Right lobe of liver (tissue), 6 donors: ENCODE measurements around the gene CCDC6. TPM values are rescaled to one million over a fixed set of nuclear protein-coding genes. Genes with fewer than 3 reads are reported as not detected.

ENCODE experiments used
- ATAC-seq, 4 donors: fragments of 200-7000 bp; cut with Tn5 transposase; one replicate each; pipeline ENCODE4 v1.9.1; 2020; ENCODE audit warnings: mild to moderate bottlenecking in 4 of 4, moderate library complexity in 4 of 4
- DNase-seq, 3 donors: peaks; one replicate each; pipeline ENCODE4 v3.0.0-alpha.2; 2020
- H3K27ac ChIP-seq, 3 donors: fragments of 200-600 bp; one replicate each; pipeline ENCODE4 v1.8.0; 2022
- H3K27me3 ChIP-seq, 2 donors: fragments of 200-600 bp; one replicate each; pipeline ENCODE4 v1.8.0; 2022
- H3K36me3 ChIP-seq, 4 donors: fragments of 200-600 bp; sonication (generic) in 1 of 4; one replicate each; pipeline versions ENCODE4 v1.5.1 to v1.8.0; 2017 to 2022; ENCODE audit warnings: control low read depth in 1 of 4
- H3K4me1 ChIP-seq, 4 donors: fragments of 200-600 bp; sonication (generic) in 1 of 4; one replicate each; pipeline versions ENCODE4 v1.5.1 to v1.8.0; 2017 to 2022; ENCODE audit warnings: control low read depth in 1 of 4
- H3K4me3 ChIP-seq, 3 donors: fragments of 200-600 bp; one replicate each; pipeline ENCODE4 v1.8.0; 2022
- H3K9me3 ChIP-seq, 4 donors: fragments of 200-600 bp; sonication (generic) in 1 of 4; one replicate each; pipeline versions ENCODE4 v1.5.1 to v1.8.0; 2017 to 2022; ENCODE audit warnings: control low read depth in 1 of 4
- POLR2A ChIP-seq: fragments of 450-650 bp; IDR thresholded peaks from one replicate; pipeline ENCODE4 v1.6.1; 2017; ENCODE audit warnings: antibody characterized with exemption, mild to moderate bottlenecking
- WGBS: methylation state at CpG from one replicate; pipeline ENCODE4 v1.1.6; 2018; ENCODE audit warnings: low coverage, low lambda C conversion rate; ENCODE audit not compliant: insufficient coverage; ENCODE audit errors: missing lambda C conversion rate; 5-methylcytosine and 5-hydroxymethylcytosine counted together
- intact Hi-C, 2 donors: fragments of 100-400 bp; cut with DNase I; formaldehyde crosslinking; loops; one replicate each; pipeline versions ENCODE4 v1.11.2 to v1.14.1; 2022
- total RNA-seq, 6 experiments: library from RNA; depleted of rRNA in 2 of 6; stranded (reverse); fragments of >200 nt in 2 of 6; fragmentation: NEBNext Ultra II Directional in 3 of 6; extraction: Animal tissue kit (Norgen Biotek cat#: 25700) in 3 of 6; gene quantifications; one replicate each; pipeline versions ENCODE4 v1.1.0 to v1.2.4, GENCODE V29; 2016 to 2023
- TF ChIP-seq, protein P1 (sequence below), 4 donors: fragments of 200-600 bp in 3 of 4; fragments of 450-650 bp in 1 of 4; IDR thresholded peaks; one replicate each; pipeline versions ENCODE4 v1.5.1 to v1.8.0; 2016 to 2022; ENCODE audit warnings: antibody characterized with exemption in 4 of 4, mild to moderate bottlenecking in 2 of 4
- donor health status: DM: no; HTN: yes; CAD: no.
- donor health status: DM: no; HTN: no; CAD: no.
- donor health status: DM: no; HTN: no; CAD: no.
- donor health status: DM: no; HTN: yes; CAD: no.
- donor health status: DM: no; HTN: yes; CAD: no.

Gene CCDC6
- total RNA-seq, 6 experiments from 2014 or later, result 9.2 to 20.4 (median 14.8) TPM

DNA sequence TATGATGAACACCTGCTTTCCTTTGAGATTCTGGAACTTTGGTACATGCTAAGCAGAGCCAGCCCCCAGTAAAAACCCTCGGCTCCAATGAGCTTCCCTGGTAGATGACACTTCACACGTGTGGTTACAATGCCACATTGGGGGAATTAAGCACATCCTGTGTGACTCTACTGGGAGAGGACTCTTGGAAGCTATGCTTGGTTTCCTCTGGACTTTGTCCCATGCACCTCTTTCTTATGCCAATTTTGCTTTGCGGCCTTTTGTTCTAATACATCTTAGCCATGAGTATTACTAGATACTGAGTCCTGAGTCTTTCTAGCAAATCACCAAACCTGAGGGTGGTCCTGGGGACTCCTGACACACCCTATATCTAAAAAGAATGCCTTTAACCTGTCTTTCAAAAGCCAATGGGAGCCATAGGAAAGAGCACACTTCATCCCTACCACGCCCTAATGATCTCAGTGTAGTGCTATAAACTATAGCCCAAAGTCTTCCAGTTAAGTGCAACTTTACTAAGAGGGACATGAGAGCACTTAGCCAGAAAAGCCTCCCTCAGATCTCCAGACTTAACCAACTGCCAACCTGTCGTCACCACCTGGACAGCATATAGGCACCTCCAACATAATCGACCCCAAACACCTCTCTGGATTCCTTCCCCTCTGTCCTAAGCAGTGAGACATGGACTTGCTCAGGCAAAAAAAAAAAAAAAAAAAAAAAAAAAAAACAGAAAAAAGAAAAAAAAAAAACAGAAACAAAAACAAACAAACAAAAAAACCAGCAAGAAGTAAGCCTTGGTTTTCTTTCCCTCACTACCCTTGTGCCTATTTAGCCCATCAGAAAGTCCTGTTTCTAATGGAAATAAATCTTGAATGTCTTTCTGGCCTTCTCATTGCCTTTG lies 37.4 kb downstream of the CCDC6 start:
- Histone ChIP-seq H3K27ac (no peak overlapping the region), H3K4me1 (peaks cover 0 to 10% (median 0%) of the 10 kb centered on the region in 4 donors), H3K36me3 (no peaks in the 10 kb centered on the region), H3K27me3 (no peaks in the 10 kb centered on the region), H3K4me3 (no peak overlapping the region), H3K9me3 (no peaks in the 10 kb centered on the region)
- peak in 1 of 4 donors; percentile 20 for ATAC-seq
- TF ChIP-seq, protein P1, sequence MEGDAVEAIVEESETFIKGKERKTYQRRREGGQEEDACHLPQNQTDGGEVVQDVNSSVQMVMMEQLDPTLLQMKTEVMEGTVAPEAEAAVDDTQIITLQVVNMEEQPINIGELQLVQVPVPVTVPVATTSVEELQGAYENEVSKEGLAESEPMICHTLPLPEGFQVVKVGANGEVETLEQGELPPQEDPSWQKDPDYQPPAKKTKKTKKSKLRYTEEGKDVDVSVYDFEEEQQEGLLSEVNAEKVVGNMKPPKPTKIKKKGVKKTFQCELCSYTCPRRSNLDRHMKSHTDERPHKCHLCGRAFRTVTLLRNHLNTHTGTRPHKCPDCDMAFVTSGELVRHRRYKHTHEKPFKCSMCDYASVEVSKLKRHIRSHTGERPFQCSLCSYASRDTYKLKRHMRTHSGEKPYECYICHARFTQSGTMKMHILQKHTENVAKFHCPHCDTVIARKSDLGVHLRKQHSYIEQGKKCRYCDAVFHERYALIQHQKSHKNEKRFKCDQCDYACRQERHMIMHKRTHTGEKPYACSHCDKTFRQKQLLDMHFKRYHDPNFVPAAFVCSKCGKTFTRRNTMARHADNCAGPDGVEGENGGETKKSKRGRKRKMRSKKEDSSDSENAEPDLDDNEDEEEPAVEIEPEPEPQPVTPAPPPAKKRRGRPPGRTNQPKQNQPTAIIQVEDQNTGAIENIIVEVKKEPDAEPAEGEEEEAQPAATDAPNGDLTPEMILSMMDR (IDR thresholded peaks at IDR 0.05), result no peak
- TF ChIP-seq POLR2A, result no peak
- whole genome bisulfite sequencing, result 83% methylated on average over 6 of the region's 6 CpGs
- DNase-seq, result no peak
- intact Hi-C loops, result no loop called here

DNA sequence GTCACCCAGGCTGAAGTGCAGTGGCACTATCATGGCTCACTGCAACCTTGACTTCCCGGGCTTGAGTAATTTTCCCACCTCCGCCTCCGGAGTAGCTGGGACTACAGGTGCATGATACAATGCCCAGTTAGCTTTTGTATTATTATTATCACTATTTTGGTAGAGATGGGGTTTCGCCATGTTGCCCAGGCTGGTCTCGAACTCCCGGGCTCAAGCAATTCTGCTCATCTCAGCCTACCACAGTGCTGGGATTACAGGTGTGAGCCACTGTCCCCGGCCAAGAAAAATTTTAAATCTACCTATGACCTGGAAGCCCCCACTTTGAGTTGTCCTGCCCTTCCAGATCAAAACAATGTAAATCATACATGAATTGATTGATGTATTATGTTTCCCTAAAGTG lies 38.8 kb downstream of the CCDC6 start:
- H3K4me1 ChIP-seq, result peaks cover 0 to 10% (median 0%) of the 10 kb centered on the region in 4 donors
- ATAC-seq (peak in 1 of 4 donors; percentile 8), DNase-seq (no peak)
- 90% methylated on average over 6 of the region's 7 CpGs for WGBS
- intact Hi-C loops, result no loop called here
- H3K9me3 ChIP-seq, result no peaks in the 10 kb centered on the region
- H3K27me3 ChIP-seq, result no peaks in the 10 kb centered on the region
- no peak overlapping the region for H3K27ac ChIP-seq
- H3K36me3 ChIP-seq, result no peaks in the 10 kb centered on the region
- TF ChIP-seq POLR2A, result no peak
- TF ChIP-seq, protein P1 (IDR thresholded peaks at IDR 0.05), result no peak
- H3K4me3 ChIP-seq, result no peak overlapping the region

DNA sequence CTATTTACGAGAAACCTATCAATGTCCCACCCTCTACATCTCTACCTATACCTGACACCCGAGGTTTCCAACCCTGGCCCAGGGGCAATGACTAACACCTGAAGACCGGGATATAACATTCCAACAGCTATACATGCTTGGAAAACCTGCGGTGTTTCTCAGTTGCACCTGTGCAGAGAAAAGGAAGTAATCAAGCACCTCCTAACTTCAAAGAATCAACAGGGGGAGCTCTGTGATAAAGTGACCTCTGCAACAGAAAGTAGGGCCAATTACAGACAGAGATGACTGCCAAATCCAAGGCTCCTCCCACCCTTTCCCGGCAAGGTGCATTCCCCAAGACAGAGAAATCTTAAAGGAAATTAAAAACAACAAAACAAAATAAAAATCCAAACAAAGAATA lies 41.3 kb downstream of the CCDC6 start:
- no peaks in the 10 kb centered on the region for H3K27me3 ChIP-seq
- no peak for DNase-seq
- H3K36me3 ChIP-seq, result no peaks in the 10 kb centered on the region
- 29% methylated on average over 5 of the region's 5 CpGs for WGBS
- H3K4me3 ChIP-seq, result no peak overlapping the region
- ATAC-seq, result peak; percentile 90 to 95 (median 92)
- no peaks in the 10 kb centered on the region for H3K9me3 ChIP-seq
- peaks cover 0 to 10% (median 0%) of the 10 kb centered on the region in 4 donors for H3K4me1 ChIP-seq
- H3K27ac ChIP-seq, result no peak overlapping the region
- intact Hi-C loops, result no loop called here
- no peak for TF ChIP-seq POLR2A
- TF ChIP-seq, protein P1 (IDR thresholded peaks at IDR 0.05), result peak; percentile 35 to 61 (median 52)

DNA sequence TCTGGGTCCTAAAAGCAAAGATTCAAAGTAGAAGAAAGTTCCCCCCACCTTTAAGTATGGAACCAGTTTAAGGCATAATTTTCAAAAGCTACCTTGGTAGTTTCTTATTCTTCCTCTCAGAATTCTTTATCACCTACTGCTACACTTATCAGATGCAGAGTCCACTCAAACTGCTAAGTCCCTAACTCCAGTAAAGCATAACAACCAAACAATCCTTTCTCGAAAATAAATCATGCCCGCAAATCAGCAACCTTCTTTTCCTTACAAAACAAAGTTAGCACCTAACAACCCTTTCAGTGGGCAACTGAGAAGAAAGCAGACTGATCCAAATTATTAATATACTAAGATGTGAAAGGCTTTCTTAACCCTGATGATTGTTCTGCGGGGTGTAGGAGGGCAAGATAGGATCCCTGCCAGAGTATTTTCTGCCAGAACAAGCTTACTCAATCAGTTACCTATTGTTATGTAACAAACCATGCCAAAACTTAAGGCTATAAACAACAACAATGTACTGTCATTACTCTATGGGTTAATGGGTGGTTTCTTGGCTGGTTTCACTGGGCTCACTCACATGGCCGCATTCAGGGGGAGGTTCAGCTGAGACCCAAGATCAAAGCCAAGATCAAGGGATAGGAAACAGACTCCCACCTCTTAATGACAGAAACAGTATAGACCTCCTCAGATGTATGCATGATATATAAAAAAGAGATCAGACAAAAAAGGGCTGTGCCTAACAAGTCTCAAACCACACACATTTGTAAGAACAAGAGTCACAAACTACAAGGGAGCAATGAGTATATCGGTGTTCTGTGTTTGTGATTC lies 42.0 kb downstream of the CCDC6 start:
- Histone ChIP-seq H3K36me3 (no peaks in the 10 kb centered on the region), H3K27me3 (no peaks in the 10 kb centered on the region), H3K9me3 (no peaks in the 10 kb centered on the region), H3K27ac (no peak overlapping the region), H3K4me3 (no peak overlapping the region), H3K4me1 (peaks cover 0 to 10% (median 0%) of the 10 kb centered on the region in 4 donors)
- DNase-seq (no peak), ATAC-seq (peak; percentile 51 to 65 (median 59))
- intact Hi-C loops, result no loop called here
- no peak for TF ChIP-seq POLR2A
- TF ChIP-seq, protein P1 (IDR thresholded peaks at IDR 0.05), result no peak
- WGBS, result 46% methylated on average over 5 of the region's 5 CpGs
